SK-N-SH (cell line): ENCODE data around the gene TELO2. TPM values are rescaled to one million over a fixed set of nuclear protein-coding genes. Genes with fewer than 3 reads are reported as not detected.

ENCODE experiments used
- CTCF ChIA-PET: fragments of 300-600, 350-600 bp; formaldehyde crosslinking; extraction: SDS; loops from one replicate; lab custom pipeline; 2021; lab: Yijun Ruan, JAX
- POLR2A ChIA-PET: fragments of 350-600 bp; sonication (Branson Sonifier 250); formaldehyde crosslinking; extraction: SDS; loops from one replicate; lab custom pipeline; 2020; ENCODE audit warnings: antibody characterized with exemption, inconsistent platforms; lab: Yijun Ruan, JAX
- DNase-seq: peaks from one replicate; pipeline ENCODE4 v3.0.0; 2012
- H2AFZ ChIP-seq: fragments of 200-600 bp; sonication (generic); 2 replicates; pipeline ENCODE4 v1.8.1; 2016; ENCODE audit warnings: antibody characterized with exemption, mild to moderate bottlenecking, low read depth
- H3F3A ChIP-seq: fragments of 200-600 bp; sonication (generic); replicated peaks from 2 replicates; pipeline ENCODE3; 2016; ENCODE audit warnings: antibody characterized with exemption, mild to moderate bottlenecking; ENCODE audit not compliant: insufficient read depth
- H3K27ac ChIP-seq, 2 experiments: fragments of 200-500 bp in 1 of 2; fragments of 200-600 bp in 1 of 2; sonication (Bioruptor generic) in 1 of 2; sonication (generic), shearing (Covaris generic) in 1 of 2; 2 replicates each; pipeline versions ENCODE4 v1.5.1 to v1.6.1; 2014 to 2016; ENCODE audit warnings: low read depth in 2 of 2, inconsistent platforms in 1 of 2, low read length in 1 of 2, mild to moderate bottlenecking in 1 of 2, mixed read lengths in 1 of 2
- H3K27me3 ChIP-seq: fragments of 200-600 bp; sonication (generic), shearing (Covaris generic); 2 replicates; pipeline ENCODE4 v1.6.1; 2016; ENCODE audit warnings: mixed run types; ENCODE audit not compliant: insufficient read depth
- H3K36me3 ChIP-seq, 2 experiments: fragments of 200-500 bp in 1 of 2; fragments of 200-600 bp in 1 of 2; sonication (Bioruptor generic) in 1 of 2; sonication (generic) in 1 of 2; replicated peaks in 1 of 2; 2 replicates each; pipeline versions ENCODE3 to v1.5.1; 2014 to 2016; ENCODE audit warnings: low read length in 1 of 2, mild to moderate bottlenecking in 1 of 2; ENCODE audit not compliant: insufficient read depth in 2 of 2, control insufficient read depth in 1 of 2
- H3K4me1 ChIP-seq, 2 experiments: fragments of 200-500 bp in 1 of 2; fragments of 200-600 bp in 1 of 2; sonication (Bioruptor generic) in 1 of 2; sonication (generic), shearing (Covaris generic) in 1 of 2; 2 replicates each; pipeline versions ENCODE4 v1.5.1 to v1.6.1; 2014 to 2016; ENCODE audit warnings: low read depth in 1 of 2, low read length in 1 of 2, mixed run types in 1 of 2; ENCODE audit not compliant: insufficient read depth in 2 of 2, control insufficient read depth in 1 of 2
- H3K4me2 ChIP-seq: fragments of 200-600 bp; sonication (generic), shearing (Covaris generic); 2 replicates; pipeline ENCODE4 v1.6.1; 2017; ENCODE audit warnings: mixed run types
- H3K4me3 ChIP-seq, 2 experiments: fragments of 200-500 bp in 1 of 2; fragments of 200-600 bp in 1 of 2; sonication (Bioruptor generic) in 1 of 2; sonication (generic), shearing (Covaris generic) in 1 of 2; 2 replicates each; pipeline versions ENCODE4 v1.5.1 to v1.8.1; 2014 to 2016; ENCODE audit warnings: low read depth in 2 of 2, inconsistent platforms in 1 of 2, low read length in 1 of 2, mild to moderate bottlenecking in 1 of 2, mixed read lengths in 1 of 2, moderate library complexity in 1 of 2
- H3K79me2 ChIP-seq: fragments of 200-600 bp; sonication (generic); 2 replicates; pipeline ENCODE4 v1.8.1; 2017; ENCODE audit warnings: mild to moderate bottlenecking; ENCODE audit not compliant: insufficient read depth
- H3K9ac ChIP-seq: fragments of 200-600 bp; sonication (generic); 2 replicates; pipeline ENCODE4 v1.6.1; 2017; ENCODE audit warnings: mixed run types
- H3K9me2 ChIP-seq: fragments of 200-600 bp; sonication (generic); 2 replicates; pipeline ENCODE4 v1.6.1; 2017; ENCODE audit warnings: mixed run types
- H3K9me3 ChIP-seq: fragments of 200-600 bp; sonication (generic); 2 replicates; pipeline ENCODE4 v1.6.1; 2017; ENCODE audit warnings: mixed run types, mild to moderate bottlenecking, moderate library complexity
- H4K20me1 ChIP-seq: fragments of 200-600 bp; sonication (generic); 2 replicates; pipeline ENCODE4 v1.6.1; 2017; ENCODE audit warnings: mild to moderate bottlenecking, mixed run types; ENCODE audit not compliant: insufficient read depth
- FOSL2 ChIP-seq: IDR thresholded peaks from 2 replicates; pipeline ENCODE4 v1.4.0; 2012; ENCODE audit warnings: low read depth, mild to moderate bottlenecking, moderate library complexity, borderline replicate concordance
- GABPA ChIP-seq: IDR thresholded peaks from 2 replicates; pipeline ENCODE4 v1.4.0; 2012; ENCODE audit warnings: low read depth, mild to moderate bottlenecking
- GATA2 ChIP-seq: sonication (generic); formaldehyde crosslinking; IDR thresholded peaks from 2 replicates; pipeline ENCODE4 v1.5.0; 2020; ENCODE audit warnings: mild to moderate bottlenecking, missing genetic modification reagents
- IRF3 ChIP-seq: fragments of 150-350 bp; IDR thresholded peaks from 2 replicates; pipeline ENCODE4 v1.6.1; 2016; ENCODE audit warnings: mild to moderate bottlenecking, low read depth, low read length
- JUND ChIP-seq: IDR thresholded peaks from 2 replicates; pipeline ENCODE4 v1.4.0; 2012
- MXI1 ChIP-seq: IDR thresholded peaks from 2 replicates; pipeline ENCODE4 v1.6.1; 2012; ENCODE audit warnings: mild to moderate bottlenecking, low read depth, low read length, improper control_type of control experiment
- NFIC ChIP-seq: IDR thresholded peaks from 2 replicates; pipeline ENCODE4 v1.4.0; 2012; ENCODE audit warnings: borderline replicate concordance
- NRF1 ChIP-seq: IDR thresholded peaks from 2 replicates; pipeline ENCODE4 v1.6.1; 2012; ENCODE audit warnings: low read depth, mild to moderate bottlenecking, low read length
- PBX3 ChIP-seq: IDR thresholded peaks from 2 replicates; pipeline ENCODE4; 2012
- RAD21 ChIP-seq: IDR thresholded peaks from 2 replicates; pipeline ENCODE4 v1.6.1; 2012; ENCODE audit warnings: mild to moderate bottlenecking, low read length
- RFX5 ChIP-seq: IDR thresholded peaks from 2 replicates; pipeline ENCODE4 v1.6.1; 2012; ENCODE audit warnings: mild to moderate bottlenecking, improper control_type of control experiment, low read length
- RXRA ChIP-seq: IDR thresholded peaks from 2 replicates; pipeline ENCODE4 v1.4.0; 2012; ENCODE audit warnings: low read depth, mild to moderate bottlenecking, borderline replicate concordance
- SIN3A ChIP-seq: IDR thresholded peaks from 2 replicates; pipeline ENCODE4 v1.6.1; 2012; ENCODE audit warnings: low read depth, mild to moderate bottlenecking, low read length, moderate library complexity, borderline replicate concordance
- TEAD4 ChIP-seq: IDR thresholded peaks from 2 replicates; pipeline ENCODE4 v1.4.0; 2012; ENCODE audit warnings: mild to moderate bottlenecking, borderline replicate concordance; ENCODE audit not compliant: insufficient read depth
- WGBS: methylation state at CpG from one replicate; pipeline ENCODE4 v1.1.6; 2017; ENCODE audit warnings: low lambda C conversion rate; 5-methylcytosine and 5-hydroxymethylcytosine counted together
- polyA plus RNA-seq, 3 experiments: library from polyadenylated mRNA; depleted of rRNA; stranded (reverse); fragments of >200 nt; gene quantifications; 2 replicates each; pipeline ENCODE4 v1.2.3, GENCODE V29; 2012
- TF ChIP-seq, protein P1 (sequence below): fragments of 200-600 bp; sonication (generic); IDR thresholded peaks from 2 replicates; pipeline ENCODE4 v1.6.1; 2017; ENCODE audit warnings: antibody characterized with exemption, mild to moderate bottlenecking, moderate library complexity
- TF ChIP-seq, protein P2 (sequence below): fragments of 150-350 bp; IDR thresholded peaks from 2 replicates; pipeline ENCODE4 v1.6.1; 2017; ENCODE audit warnings: antibody characterized with exemption, low read length, low read depth, borderline replicate concordance

Gene TELO2
- polyA plus RNA-seq, 1 of the 3 experiments (the other 2 are of a cell fraction): 24.2 TPM

GRCh38 chr16:1447965-1448364 lies 45.2 kb upstream of the TELO2 start:
- DNase-seq: no peak
- H3K27ac ChIP-seq: no peak overlapping the region
- no peaks in the 10 kb centered on the region for H3K27me3 ChIP-seq
- 95% methylated on average over 8 of the region's 11 CpGs for WGBS
- no peak overlapping the region for H3K9ac ChIP-seq
- POLR2A ChIA-PET: no interaction called here
- no peaks in the 10 kb centered on the region for H3K9me2 ChIP-seq
- no peaks in the 10 kb centered on the region for H3K9me3 ChIP-seq
- no peaks in the 10 kb centered on the region for H4K20me1 ChIP-seq
- H3F3A ChIP-seq: no peaks in the 10 kb centered on the region
- no peaks in the 10 kb centered on the region for H3K79me2 ChIP-seq
- no peaks in the 10 kb centered on the region for H3K4me1 ChIP-seq
- CTCF ChIA-PET: no interaction called here
- H3K4me3 ChIP-seq: no peak overlapping the region
- H3K36me3 ChIP-seq: peaks cover 0 to 17% of the 10 kb centered on the region in 2 experiments
- H3K4me2 ChIP-seq: no peak overlapping the region
- TF ChIP-seq RXRA (no peak), SIN3A (no peak), RFX5 (no peak), PBX3 (no peak), NRF1 (no peak), GATA2 (CRISPR knock-in tag) (no peak), IRF3 (no peak), GABPA (no peak), FOSL2 (no peak), RAD21 (no peak), MXI1 (no peak), TEAD4 (no peak), JUND (no peak), NFIC (no peak)
- TF ChIP-seq, protein P1, sequence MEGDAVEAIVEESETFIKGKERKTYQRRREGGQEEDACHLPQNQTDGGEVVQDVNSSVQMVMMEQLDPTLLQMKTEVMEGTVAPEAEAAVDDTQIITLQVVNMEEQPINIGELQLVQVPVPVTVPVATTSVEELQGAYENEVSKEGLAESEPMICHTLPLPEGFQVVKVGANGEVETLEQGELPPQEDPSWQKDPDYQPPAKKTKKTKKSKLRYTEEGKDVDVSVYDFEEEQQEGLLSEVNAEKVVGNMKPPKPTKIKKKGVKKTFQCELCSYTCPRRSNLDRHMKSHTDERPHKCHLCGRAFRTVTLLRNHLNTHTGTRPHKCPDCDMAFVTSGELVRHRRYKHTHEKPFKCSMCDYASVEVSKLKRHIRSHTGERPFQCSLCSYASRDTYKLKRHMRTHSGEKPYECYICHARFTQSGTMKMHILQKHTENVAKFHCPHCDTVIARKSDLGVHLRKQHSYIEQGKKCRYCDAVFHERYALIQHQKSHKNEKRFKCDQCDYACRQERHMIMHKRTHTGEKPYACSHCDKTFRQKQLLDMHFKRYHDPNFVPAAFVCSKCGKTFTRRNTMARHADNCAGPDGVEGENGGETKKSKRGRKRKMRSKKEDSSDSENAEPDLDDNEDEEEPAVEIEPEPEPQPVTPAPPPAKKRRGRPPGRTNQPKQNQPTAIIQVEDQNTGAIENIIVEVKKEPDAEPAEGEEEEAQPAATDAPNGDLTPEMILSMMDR: no peak
- TF ChIP-seq, protein P2, sequence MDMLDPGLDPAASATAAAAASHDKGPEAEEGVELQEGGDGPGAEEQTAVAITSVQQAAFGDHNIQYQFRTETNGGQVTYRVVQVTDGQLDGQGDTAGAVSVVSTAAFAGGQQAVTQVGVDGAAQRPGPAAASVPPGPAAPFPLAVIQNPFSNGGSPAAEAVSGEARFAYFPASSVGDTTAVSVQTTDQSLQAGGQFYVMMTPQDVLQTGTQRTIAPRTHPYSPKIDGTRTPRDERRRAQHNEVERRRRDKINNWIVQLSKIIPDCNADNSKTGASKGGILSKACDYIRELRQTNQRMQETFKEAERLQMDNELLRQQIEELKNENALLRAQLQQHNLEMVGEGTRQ: no peak
- no peak overlapping the region for H2AFZ ChIP-seq
